Measurements from ENCODE around the gene DEGS2.
"Not testable (repeated sequence)": the region's sequence is repeated elsewhere in the genome, so short reads cannot be mapped to it uniquely, and the experiment has no call there.

The DEGS2 gene

GRCh38 chr14:100159094-100159864 lies at the start of gene DEGS2:
Gene DEGS2, minus strand, starts transcription at chr14:100159645. Its CDS starts 58 bp downstream, at chr14:100159587.
- peak within 1 kb of the TSS; percentile 46 for H3K4me3 ChIP-seq (ENCODE audit: low read depth, low read length)
- DNase-seq (ENCODE audit: low read depth) = peak; percentile 53

GRCh38 chr14:100208136-100208535 lies 48.7 kb upstream of the DEGS2 start:
- DNase-seq (ENCODE audit: low read depth); H3K4me3 ChIP-seq (ENCODE audit: low read depth, low read length): not testable (repeated sequence)

More at GRCh38 chr14:100159094-100159864, at the start of gene DEGS2:
- no peak for TF ChIP-seq CTCF (IDR thresholded peaks at IDR 0.05; ENCODE audit: insufficient read depth, low read depth, low read length, missing control alignments)

- DNase-seq (ENCODE audit: low read depth); H3K4me3 ChIP-seq (ENCODE audit: low read depth, low read length): not testable (repeated sequence)
Measured at GRCh38 chr14:100207588-100207987, 48.1 kb upstream of the DEGS2 start.

GRCh38 chr14:100204835-100205167 lies 45.4 kb upstream of the DEGS2 start:
- not testable (repeated sequence) for H3K4me3 ChIP-seq (ENCODE audit: low read depth, low read length); DNase-seq (ENCODE audit: low read depth)

GRCh38 chr14:100203962-100204834 lies 44.8 kb upstream of the DEGS2 start:
- DNase-seq (ENCODE audit: low read depth) = no peak
- H3K4me3 ChIP-seq (ENCODE audit: low read depth, low read length) = no peak overlapping the region
- TF ChIP-seq CTCF (IDR thresholded peaks at IDR 0.05; ENCODE audit: insufficient read depth, low read depth, low read length, missing control alignments) = no peak

- no peak for TF ChIP-seq CTCF (IDR thresholded peaks at IDR 0.05; ENCODE audit: insufficient read depth, low read depth, low read length, missing control alignments)
- H3K4me3 ChIP-seq (ENCODE audit: low read depth, low read length) = no peak overlapping the region
- DNase-seq (ENCODE audit: low read depth) = no peak
Measured at GRCh38 chr14:100203146-100203545, 43.7 kb upstream of the DEGS2 start.

GRCh38 chr14:100202712-100203111 lies 43.3 kb upstream of the DEGS2 start:
- H3K4me3 ChIP-seq (ENCODE audit: low read depth, low read length) = no peak overlapping the region
- no peak for TF ChIP-seq CTCF (IDR thresholded peaks at IDR 0.05; ENCODE audit: insufficient read depth, low read depth, low read length, missing control alignments)
- DNase-seq (ENCODE audit: low read depth) = no peak

GRCh38 chr14:100201701-100202100 lies 42.3 kb upstream of the DEGS2 start:
- no peak for DNase-seq (ENCODE audit: low read depth)
- H3K4me3 ChIP-seq (ENCODE audit: low read depth, low read length) = no peak overlapping the region
- no peak for TF ChIP-seq CTCF (IDR thresholded peaks at IDR 0.05; ENCODE audit: insufficient read depth, low read depth, low read length, missing control alignments)

Data from GM12865 (cell line).